Gastroesophageal sphincter (tissue), 3 donors: ENCODE results near the gene RRAD.
"Not testable (repeated sequence)": the region's sequence is repeated elsewhere in the genome, so short reads cannot be mapped to it uniquely, and the experiment has no call there.

Source experiments
- CTCF ChIP-seq, 4 experiments: fragments of 200-600 bp in 2 of 4; fragments of 450-650 bp in 2 of 4; sonication (generic) in 1 of 4; IDR thresholded peaks; one replicate each; pipeline ENCODE4 v1.5.1; 2017 to 2019; ENCODE audit warnings: antibody characterized with exemption in 4 of 4, mild to moderate bottlenecking in 2 of 4, moderate library complexity in 2 of 4
- POLR2AphosphoS5 ChIP-seq: sonication (generic); formaldehyde crosslinking; IDR thresholded peaks from one replicate; pipeline ENCODE4 v1.6.1; 2017; ENCODE audit warnings: antibody characterized with exemption

GRCh38 chr16:66974156-66974931 is 49.0 kb upstream of the RRAD start:
- not testable (repeated sequence) for TF ChIP-seq CTCF (IDR thresholded peaks at IDR 0.05); POLR2AphosphoS5
